ENCODE data around the gene DUT.

The DUT gene

GRCh38 chr15:48373821-48374451 is 42.7 kb downstream of the DUT start:
- DNase-seq = no peak

GRCh38 chr15:48374472-48374871 is 43.2 kb downstream of the DUT start:
- DNase-seq = no peak

GRCh38 chr15:48375767-48376166 is 44.5 kb downstream of the DUT start:
- no peak for DNase-seq

- no peak for DNase-seq
Observed at GRCh38 chr15:48380198-48380597, 49.0 kb downstream of the DUT start.

GRCh38 chr15:48381861-48382260 is 50.6 kb downstream of the DUT start:
- no peak for DNase-seq

GRCh38 chr15:48383031-48383430 is 51.8 kb downstream of the DUT start:
- DNase-seq = no peak

- no peak for DNase-seq
Observed at GRCh38 chr15:48384616-48385015, 53.4 kb downstream of the DUT start.

- DNase-seq = no peak
Observed at GRCh38 chr15:48385031-48385830, 54.0 kb downstream of the DUT start.

GRCh38 chr15:48388016-48388851 is 57.0 kb downstream of the DUT start:
- DNase-seq = no peak

- DNase-seq = no peak
Observed at GRCh38 chr15:48388910-48389309, 57.7 kb downstream of the DUT start.

GRCh38 chr15:48389691-48390143 is 58.5 kb downstream of the DUT start:
- no peak for DNase-seq

- no peak for DNase-seq
Observed at GRCh38 chr15:48391950-48392349, 60.7 kb downstream of the DUT start.

GRCh38 chr15:48392356-48392755 is 61.1 kb downstream of the DUT start:
- no peak for DNase-seq
